CD4-positive, alpha-beta T cell (primary cell): ENCODE data around the gene INTS4. TPM values are rescaled to one million over a fixed set of nuclear protein-coding genes. Genes with fewer than 3 reads are reported as not detected.

Experiments
- ATAC-seq: fragments of 200-7000 bp; cut with Tn5 transposase; one replicate; pipeline ENCODE4 v1.10.0; 2022; ENCODE audit warnings: mild to moderate bottlenecking; ENCODE audit not compliant: poor library complexity
- CTCF ChIA-PET: fragments of 350-600 bp; sonication (Branson Sonifier 250); formaldehyde crosslinking; loops from one replicate; lab custom pipeline; 2021; ENCODE audit warnings: antibody characterized with exemption, inconsistent platforms; lab: Charles Lee
- POLR2A ChIA-PET: fragments of 350-600 bp; sonication (Branson Sonifier 250); formaldehyde crosslinking; loops from one replicate; lab custom pipeline; 2021; ENCODE audit warnings: antibody characterized with exemption, inconsistent platforms; lab: Charles Lee
- DNase-seq, 14 experiments: peaks; one replicate each; pipeline ENCODE4 v3.0.0-alpha.2; 2013 to 2020; ENCODE audit warnings: mixed read lengths in 2 of 14
- H3K27ac ChIP-seq, 2 donors: one replicate each; pipeline versions ENCODE4 v1.5.1 to v1.7.0; 2013; ENCODE audit warnings: low read length in 2 of 2, low read depth in 1 of 2, mild to moderate bottlenecking in 1 of 2
- H3K27me3 ChIP-seq, 2 experiments: 1 replicate in 1 of 2; 2 replicates in 1 of 2; pipeline versions ENCODE4 v1.6.1 to v1.7.0; 2013; ENCODE audit warnings: low read length in 2 of 2, control low read depth in 1 of 2, mild to moderate bottlenecking in 1 of 2, moderate library complexity in 1 of 2; ENCODE audit not compliant: insufficient read depth in 2 of 2, control insufficient read depth in 1 of 2
- H3K36me3 ChIP-seq: one replicate; pipeline ENCODE4 v1.6.1; 2013; ENCODE audit warnings: low read length, control low read depth; ENCODE audit not compliant: insufficient read depth
- H3K4me1 ChIP-seq: one replicate; pipeline ENCODE4 v1.6.1; 2013; ENCODE audit warnings: low read length, control low read depth; ENCODE audit not compliant: insufficient read depth
- H3K4me3 ChIP-seq: one replicate; pipeline ENCODE4 v1.5.1; 2013; ENCODE audit warnings: mild to moderate bottlenecking, low read length, moderate library complexity
- H3K9me3 ChIP-seq, 2 experiments: 1 replicate in 1 of 2; 2 replicates in 1 of 2; pipeline versions ENCODE4 v1.6.1 to v1.7.0; 2013; ENCODE audit warnings: low read length in 2 of 2, mild to moderate bottlenecking in 2 of 2, control low read depth in 1 of 2, moderate library complexity in 1 of 2; ENCODE audit not compliant: control insufficient read depth in 1 of 2, insufficient read depth in 1 of 2
- H3K27ac Mint-ChIP-seq: one replicate; pipeline ENCODE4 v1.8.0; 2020; ENCODE audit warnings: mixed read lengths
- H3K27me3 Mint-ChIP-seq: one replicate; pipeline ENCODE4 v1.8.0; 2021; ENCODE audit warnings: mixed read lengths
- H3K36me3 Mint-ChIP-seq: one replicate; pipeline ENCODE4 v1.8.0; 2021; ENCODE audit warnings: low read depth, mixed read lengths
- H3K4me1 Mint-ChIP-seq: one replicate; pipeline ENCODE4 v1.8.0; 2021; ENCODE audit warnings: low read depth, mixed read lengths
- H3K4me3 Mint-ChIP-seq: one replicate; pipeline ENCODE4 v1.8.0; 2020; ENCODE audit warnings: mild to moderate bottlenecking, mixed read lengths
- H3K9me3 Mint-ChIP-seq: one replicate; pipeline ENCODE4 v1.8.0; 2020; ENCODE audit warnings: mixed read lengths
- CTCF ChIP-seq: fragments of 200-600 bp; IDR thresholded peaks from one replicate; pipeline ENCODE4 v1.8.0; 2022; ENCODE audit warnings: antibody characterized with exemption, mild to moderate bottlenecking
- intact Hi-C, 2 experiments: fragments of 100-400 bp; cut with DNase I in 1 of 2; cut with micrococcal nuclease in 1 of 2; formaldehyde crosslinking; loops; one replicate each; pipeline versions ENCODE4 v1.15.1 to v1.9.0; 2023 to 2025; cut with DNase I, micrococcal nuclease
- total RNA-seq, 174 experiments: library from RNA in 2 of 174; stranded (reverse) in 2 of 174; gene quantifications; one replicate each; pipeline ENCODE4 v1.2.3 and lab custom pipeline; 2021 to 2026

Gene INTS4
- total RNA-seq, 2 experiments from 2014 or later = 46.5 to 49.2 TPM

GRCh38 chr11:78022397-78023396, 28.2 kb upstream of the INTS4 start, which contains the start of gene KCTD14:
TSS of gene KCTD14 (minus strand) at chr11:78023276. CDS start at chr11:78023249, 27 bp downstream.
- Histone ChIP-seq H3K4me3 (no peak within 1 kb of the TSS), H3K9me3 (peaks cover 0 to 4% of the 10 kb centered on the region in 2 experiments), H3K27me3 (peaks cover 10 to 16% of the 10 kb centered on the region in 2 experiments), H3K4me1 (peaks cover 4% of the 10 kb centered on the region), H3K36me3 (no peaks in the 10 kb centered on the region), H3K27ac (no peak within 1 kb of the TSS)
- H3K4me3 Mint-ChIP-seq = no peak within 1 kb of the TSS
- H3K36me3 Mint-ChIP-seq = no peaks in the 10 kb centered on the region
- ATAC-seq (no peak), DNase-seq (no peak)
- CTCF ChIA-PET = no interaction called here
- H3K4me1 Mint-ChIP-seq = no peaks in the 10 kb centered on the region
- H3K27me3 Mint-ChIP-seq = peaks cover 27% of the 10 kb centered on the region
- no peaks in the 10 kb centered on the region for H3K9me3 Mint-ChIP-seq
- POLR2A ChIA-PET = no interaction called here
- no peak for TF ChIP-seq CTCF
- H3K27ac Mint-ChIP-seq = no peak within 1 kb of the TSS
- intact Hi-C loops = no loop called here

GRCh38 chr11:78021611-78022010, 27.1 kb upstream of the INTS4 start:
- Mint-ChIP-seq H3K36me3 (no peaks in the 10 kb centered on the region), H3K9me3 (no peaks in the 10 kb centered on the region)
- CTCF ChIA-PET = no interaction called here

GRCh38 chr11:78020246-78020645, 25.8 kb upstream of the INTS4 start:
- H3K27me3 Mint-ChIP-seq = peaks cover 27% of the 10 kb centered on the region
- Histone ChIP-seq H3K27me3 (peaks cover 10 to 16% of the 10 kb centered on the region in 2 experiments), H3K9me3 (peaks cover 0 to 4% of the 10 kb centered on the region in 2 experiments), H3K36me3 (no peaks in the 10 kb centered on the region), H3K4me3 (no peak overlapping the region), H3K4me1 (peaks cover 4% of the 10 kb centered on the region), H3K27ac (no peak overlapping the region)
- no peaks in the 10 kb centered on the region for H3K9me3 Mint-ChIP-seq
- ATAC-seq = no peak
- ChIA-PET CTCF (interaction anchor here (1.7 kb wide), 1 partner anchor 11 kb away, joined by 5 read pairs; no protein-coding TSS in a partner anchor), POLR2A (no interaction called here)
- no peak for TF ChIP-seq CTCF
- H3K4me1 Mint-ChIP-seq = no peaks in the 10 kb centered on the region
- no peak overlapping the region for H3K4me3 Mint-ChIP-seq
- H3K36me3 Mint-ChIP-seq = no peaks in the 10 kb centered on the region
- H3K27ac Mint-ChIP-seq = no peak overlapping the region
- no peak for DNase-seq
- intact Hi-C loops = no loop called here

More at GRCh38 chr11:78021611-78022010, 27.1 kb upstream of the INTS4 start:
- no peak overlapping the region for H3K4me3 Mint-ChIP-seq
- H3K27me3 Mint-ChIP-seq = peaks cover 27% of the 10 kb centered on the region
- no peak for DNase-seq
- Histone ChIP-seq H3K9me3 (peaks cover 0 to 4% of the 10 kb centered on the region in 2 experiments), H3K4me3 (no peak overlapping the region), H3K27ac (no peak overlapping the region), H3K36me3 (no peaks in the 10 kb centered on the region), H3K4me1 (peaks cover 4% of the 10 kb centered on the region), H3K27me3 (peaks cover 10 to 16% of the 10 kb centered on the region in 2 experiments)
- no peaks in the 10 kb centered on the region for H3K4me1 Mint-ChIP-seq
- no peak for ATAC-seq
- intact Hi-C loops = no loop called here
- H3K27ac Mint-ChIP-seq = no peak overlapping the region
- no peak for TF ChIP-seq CTCF
- POLR2A ChIA-PET = no interaction called here
